Measurements from ENCODE around the gene GDNF.
"Not testable (repeated sequence)": the region's sequence is repeated elsewhere in the genome, so short reads cannot be mapped to it uniquely, and the experiment has no call there.

The GDNF gene

GRCh38 chr5:37812365-37812764 lies 27.5 kb downstream of the GDNF start:
- DNase-seq: no peak

- no peak for DNase-seq
These were observed 28.0 kb downstream of the GDNF start for GRCh38 chr5:37811866-37812265.

GRCh38 chr5:37810311-37810710 lies 29.5 kb downstream of the GDNF start:
- DNase-seq: no peak

- DNase-seq: no peak
These were observed 30.9 kb downstream of the GDNF start for GRCh38 chr5:37808945-37809344.

DNA sequence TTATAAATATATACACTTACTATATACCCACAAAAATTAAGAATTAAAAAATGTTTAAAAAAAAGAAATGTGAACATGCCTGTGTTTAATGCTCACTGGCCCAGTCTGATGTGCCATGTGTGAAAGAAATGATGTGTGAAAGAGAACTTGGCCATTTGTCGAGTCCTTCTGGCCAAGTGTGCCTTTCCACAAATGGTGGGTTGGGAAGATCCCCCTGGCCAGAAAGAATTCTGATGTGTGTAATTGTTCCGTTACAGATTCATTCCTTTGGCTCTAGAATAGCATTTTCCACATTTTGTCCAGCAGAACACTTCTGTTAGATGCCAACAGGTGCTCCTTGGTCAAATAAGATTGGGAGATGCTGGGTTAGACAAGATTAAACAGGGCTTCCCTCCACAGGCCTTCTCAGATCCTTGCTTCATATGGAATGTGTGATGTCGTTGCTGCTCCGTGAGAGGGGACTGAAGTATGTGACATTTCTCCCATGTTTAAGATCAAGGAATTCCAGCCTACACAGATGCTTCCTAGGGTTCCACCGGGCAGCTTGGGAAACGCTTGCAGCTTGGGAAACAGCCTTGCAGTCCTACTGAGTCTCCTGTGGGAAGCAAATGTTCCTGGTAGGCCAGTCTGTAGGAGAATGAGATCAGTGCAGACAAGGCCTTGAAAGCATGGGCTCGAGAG lies 32.1 kb downstream of the GDNF start:
- DNase-seq: peak; percentile 27

GRCh38 chr5:37807015-37807414 lies 32.8 kb downstream of the GDNF start:
- DNase-seq: no peak

- DNase-seq: no peak
These were observed 33.4 kb downstream of the GDNF start for GRCh38 chr5:37806476-37806875.

GRCh38 chr5:37806016-37806415 lies 33.8 kb downstream of the GDNF start:
- no peak for DNase-seq

- peak; percentile 56 for DNase-seq
These were observed 35.4 kb downstream of the GDNF start for GRCh38 chr5:37804401-37804800.

GRCh38 chr5:37803487-37803886 lies 36.4 kb downstream of the GDNF start:
- DNase-seq: no peak

DNA sequence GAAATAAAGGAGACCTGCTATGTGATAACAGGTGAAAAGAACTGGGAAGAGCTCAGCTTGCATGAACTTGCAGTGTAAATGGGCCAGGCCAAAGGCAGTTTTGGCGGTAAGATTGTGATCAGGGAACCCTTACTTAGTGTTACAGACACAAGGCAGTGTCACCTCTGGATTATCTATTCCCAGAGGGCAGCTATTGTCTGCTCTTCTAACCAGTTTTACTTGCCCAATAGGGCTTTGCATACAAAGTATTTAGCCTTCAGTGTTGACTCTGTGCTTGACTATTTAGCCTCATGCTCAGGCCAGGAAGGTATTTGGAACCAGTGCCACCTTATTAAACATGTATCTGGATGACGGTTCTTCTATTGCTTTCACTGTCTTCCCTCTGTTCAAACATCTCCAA lies 38.3 kb downstream of the GDNF start:
- DNase-seq: no peak

- DNase-seq: no peak
These were observed 39.9 kb downstream of the GDNF start for GRCh38 chr5:37799865-37800421.

DNA sequence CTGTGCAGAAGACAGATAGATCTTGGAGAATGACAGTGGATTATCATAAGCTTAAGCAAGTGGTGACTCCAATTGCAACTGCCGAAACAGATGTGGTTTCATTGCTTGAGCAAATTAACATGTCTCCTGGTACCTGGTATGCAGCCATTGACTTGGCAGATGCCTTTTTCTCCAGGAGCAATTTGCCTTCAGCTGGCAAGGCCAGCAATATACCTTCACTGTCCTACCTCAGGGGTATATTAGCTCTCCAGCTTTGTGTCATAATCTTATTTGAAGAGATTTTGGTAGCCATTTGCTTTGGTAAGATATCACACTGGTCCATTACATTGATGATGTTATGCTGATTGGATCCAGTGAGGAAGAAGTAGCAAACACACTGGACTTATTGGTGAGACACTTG lies 43.4 kb downstream of the GDNF start:
- not testable (repeated sequence) for DNase-seq

- not testable (repeated sequence) for DNase-seq
These were observed 44.5 kb downstream of the GDNF start for GRCh38 chr5:37795292-37795691.

GRCh38 chr5:37792975-37793631 lies 46.7 kb downstream of the GDNF start:
- DNase-seq: no peak

DNA sequence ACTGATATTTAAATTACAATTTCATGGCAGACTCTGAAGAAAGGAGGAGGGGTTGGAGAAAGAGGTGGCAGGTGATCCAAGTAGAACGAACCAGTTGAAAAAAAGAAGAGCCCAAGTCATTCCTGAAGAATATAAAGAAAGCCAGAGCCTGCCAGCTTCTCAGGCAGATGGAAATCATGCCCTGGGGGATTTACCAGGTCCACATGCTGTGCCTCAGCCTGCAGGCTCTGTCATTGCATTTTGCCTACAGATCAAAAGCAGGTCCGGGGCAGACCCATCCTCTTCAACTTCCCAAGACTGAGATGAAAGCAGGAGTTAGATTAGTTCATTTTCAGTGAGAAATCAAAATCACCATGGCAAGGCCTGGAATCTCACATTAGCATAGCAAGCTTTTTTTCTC lies 48.5 kb downstream of the GDNF start:
- DNase-seq: no peak

GRCh38 chr5:37789991-37790390 lies 49.9 kb downstream of the GDNF start:
- DNase-seq: no peak

GRCh38 chr5:37787742-37788141 lies 52.1 kb downstream of the GDNF start:
- peak; percentile 87 for DNase-seq

- peak; percentile 59 for DNase-seq
These were observed 52.9 kb downstream of the GDNF start for GRCh38 chr5:37786862-37787519.

DNA sequence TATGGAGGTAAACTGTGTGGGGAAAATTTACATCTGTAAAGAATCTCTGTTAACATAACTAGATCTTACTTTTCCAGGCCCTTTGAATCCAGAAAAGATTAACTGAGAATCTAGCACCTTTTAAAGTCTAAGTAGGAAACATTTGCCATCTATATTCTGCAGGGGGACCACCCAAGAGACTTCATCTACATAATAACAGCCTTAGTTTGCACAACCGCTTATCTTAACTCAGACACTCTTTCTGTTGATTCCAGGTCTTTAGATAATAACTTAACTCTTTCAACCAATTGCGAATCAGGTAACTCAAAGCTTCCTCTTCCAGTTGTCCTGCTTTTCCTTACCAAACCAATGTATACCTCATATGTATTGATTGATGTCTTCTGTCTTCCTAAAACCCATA lies 53.4 kb downstream of the GDNF start:
- no peak for DNase-seq

- not testable (repeated sequence) for DNase-seq
These were observed 58.4 kb downstream of the GDNF start for GRCh38 chr5:37781409-37781808.

DNA sequence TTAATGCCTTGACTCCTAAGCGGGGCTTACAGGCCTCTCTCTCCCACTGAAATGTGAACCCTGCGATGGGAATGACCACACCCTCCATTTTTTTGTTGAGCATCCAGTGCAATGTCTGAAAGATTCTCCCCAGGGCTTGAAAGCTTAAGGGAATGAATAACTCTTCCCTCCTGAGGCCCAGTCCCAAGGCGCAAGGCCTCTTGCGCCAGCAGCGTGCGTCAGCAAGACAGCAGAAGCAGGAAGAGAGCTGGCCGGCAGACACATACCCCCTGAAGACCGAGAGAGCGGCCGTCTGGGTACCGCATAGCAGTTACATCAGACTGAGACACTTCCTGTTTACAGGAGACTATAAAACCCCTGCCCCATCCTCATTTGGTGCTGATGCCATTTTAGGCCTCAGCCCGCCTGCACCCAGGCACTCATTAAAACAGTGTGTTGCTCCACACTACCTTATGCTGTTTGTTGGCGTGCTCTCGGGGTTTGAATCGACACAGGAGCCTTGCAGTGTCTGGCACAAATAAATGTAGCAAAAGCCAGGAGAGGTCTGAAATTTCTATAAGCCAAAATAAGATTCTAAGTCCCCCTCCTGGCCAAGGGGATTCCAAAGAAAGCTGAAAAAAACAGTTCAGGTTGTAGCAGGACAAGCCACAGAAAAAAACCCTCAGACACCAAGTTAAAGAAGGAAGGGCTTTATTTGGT lies 62.3 kb downstream of the GDNF start:
- DNase-seq: peak; percentile 83

DNA sequence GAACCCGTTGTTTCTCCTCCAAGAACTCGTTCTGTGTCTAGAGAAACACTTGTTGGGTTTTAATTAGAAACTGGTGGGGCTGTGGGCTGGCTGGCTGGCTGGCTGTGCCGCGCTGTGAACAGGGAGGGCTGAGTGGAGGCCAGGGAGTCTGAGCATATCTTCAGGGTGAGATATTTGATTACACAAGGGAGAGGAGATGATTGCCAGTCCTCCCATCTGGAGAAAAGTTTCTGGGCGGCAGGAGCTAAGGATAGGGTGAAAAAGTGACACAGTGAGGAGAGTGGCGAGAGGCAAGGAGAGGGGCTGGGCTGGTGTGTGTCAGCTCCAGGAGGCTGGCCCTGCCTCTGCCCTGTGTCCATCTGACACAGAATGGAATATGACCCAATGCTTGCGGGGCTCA lies 63.0 kb downstream of the GDNF start:
- DNase-seq: peak; percentile 35

Measured in NCI-H446 treated with DMSO at 0.1 percent for 48 hours (cell line).